Right lobe of liver (tissue), 6 donors: ENCODE results near the gene GRID1. TPM values are rescaled to one million over a fixed set of nuclear protein-coding genes. Genes with fewer than 3 reads are reported as not detected.
A peak's percentile ranks its signal among the peaks of the same experiment; 100 is the strongest.

Experiments used
- ATAC-seq, 4 donors: fragments of 200-7000 bp; cut with Tn5 transposase; one replicate each; pipeline ENCODE4 v1.9.1; 2020; ENCODE audit warnings: mild to moderate bottlenecking in 4 of 4, moderate library complexity in 4 of 4
- DNase-seq, 3 donors: peaks; one replicate each; pipeline ENCODE4 v3.0.0-alpha.2; 2020
- H3K27ac ChIP-seq, 3 donors: fragments of 200-600 bp; one replicate each; pipeline ENCODE4 v1.8.0; 2022
- H3K27me3 ChIP-seq, 2 donors: fragments of 200-600 bp; one replicate each; pipeline ENCODE4 v1.8.0; 2022
- H3K36me3 ChIP-seq, 4 donors: fragments of 200-600 bp; sonication (generic) in 1 of 4; one replicate each; pipeline versions ENCODE4 v1.5.1 to v1.8.0; 2017 to 2022; ENCODE audit warnings: control low read depth in 1 of 4
- H3K4me1 ChIP-seq, 4 donors: fragments of 200-600 bp; sonication (generic) in 1 of 4; one replicate each; pipeline versions ENCODE4 v1.5.1 to v1.8.0; 2017 to 2022; ENCODE audit warnings: control low read depth in 1 of 4
- H3K4me3 ChIP-seq, 3 donors: fragments of 200-600 bp; one replicate each; pipeline ENCODE4 v1.8.0; 2022
- H3K9me3 ChIP-seq, 4 donors: fragments of 200-600 bp; sonication (generic) in 1 of 4; one replicate each; pipeline versions ENCODE4 v1.5.1 to v1.8.0; 2017 to 2022; ENCODE audit warnings: control low read depth in 1 of 4
- POLR2A ChIP-seq: fragments of 450-650 bp; IDR thresholded peaks from one replicate; pipeline ENCODE4 v1.6.1; 2017; ENCODE audit warnings: antibody characterized with exemption, mild to moderate bottlenecking
- WGBS: methylation state at CpG from one replicate; pipeline ENCODE4 v1.1.6; 2018; ENCODE audit warnings: low coverage, low lambda C conversion rate; ENCODE audit not compliant: insufficient coverage; ENCODE audit errors: missing lambda C conversion rate; 5-methylcytosine and 5-hydroxymethylcytosine counted together
- intact Hi-C, 2 donors: fragments of 100-400 bp; cut with DNase I; formaldehyde crosslinking; loops; one replicate each; pipeline versions ENCODE4 v1.11.2 to v1.14.1; 2022
- total RNA-seq, 6 experiments: library from RNA; depleted of rRNA in 2 of 6; stranded (reverse); fragments of >200 nt in 2 of 6; fragmentation: NEBNext Ultra II Directional in 3 of 6; extraction: Animal tissue kit (Norgen Biotek cat#: 25700) in 3 of 6; gene quantifications; one replicate each; pipeline versions ENCODE4 v1.1.0 to v1.2.4, GENCODE V29; 2016 to 2023
- TF ChIP-seq, protein P1 (sequence below), 4 donors: fragments of 200-600 bp in 3 of 4; fragments of 450-650 bp in 1 of 4; IDR thresholded peaks; one replicate each; pipeline versions ENCODE4 v1.5.1 to v1.8.0; 2016 to 2022; ENCODE audit warnings: antibody characterized with exemption in 4 of 4, mild to moderate bottlenecking in 2 of 4
- donor health status: DM: no; HTN: yes; CAD: no.
- donor health status: DM: no; HTN: no; CAD: no.
- donor health status: DM: no; HTN: no; CAD: no.
- donor health status: DM: no; HTN: yes; CAD: no.
- donor health status: DM: no; HTN: yes; CAD: no.

GRID1 gene
- total RNA-seq, 6 experiments from 2014 or later, result 0.05 to 1.9 (median 0.81) TPM

- Histone ChIP-seq H3K27ac (no peak overlapping the region), H3K4me1 (no peaks in the 10 kb centered on the region), H3K27me3 (no peaks in the 10 kb centered on the region), H3K9me3 (no peaks in the 10 kb centered on the region), H3K36me3 (no peaks in the 10 kb centered on the region), H3K4me3 (no peak overlapping the region)
- no peak for TF ChIP-seq POLR2A
- TF ChIP-seq, protein P1, sequence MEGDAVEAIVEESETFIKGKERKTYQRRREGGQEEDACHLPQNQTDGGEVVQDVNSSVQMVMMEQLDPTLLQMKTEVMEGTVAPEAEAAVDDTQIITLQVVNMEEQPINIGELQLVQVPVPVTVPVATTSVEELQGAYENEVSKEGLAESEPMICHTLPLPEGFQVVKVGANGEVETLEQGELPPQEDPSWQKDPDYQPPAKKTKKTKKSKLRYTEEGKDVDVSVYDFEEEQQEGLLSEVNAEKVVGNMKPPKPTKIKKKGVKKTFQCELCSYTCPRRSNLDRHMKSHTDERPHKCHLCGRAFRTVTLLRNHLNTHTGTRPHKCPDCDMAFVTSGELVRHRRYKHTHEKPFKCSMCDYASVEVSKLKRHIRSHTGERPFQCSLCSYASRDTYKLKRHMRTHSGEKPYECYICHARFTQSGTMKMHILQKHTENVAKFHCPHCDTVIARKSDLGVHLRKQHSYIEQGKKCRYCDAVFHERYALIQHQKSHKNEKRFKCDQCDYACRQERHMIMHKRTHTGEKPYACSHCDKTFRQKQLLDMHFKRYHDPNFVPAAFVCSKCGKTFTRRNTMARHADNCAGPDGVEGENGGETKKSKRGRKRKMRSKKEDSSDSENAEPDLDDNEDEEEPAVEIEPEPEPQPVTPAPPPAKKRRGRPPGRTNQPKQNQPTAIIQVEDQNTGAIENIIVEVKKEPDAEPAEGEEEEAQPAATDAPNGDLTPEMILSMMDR (IDR thresholded peaks at IDR 0.05), result no peak
- DNase-seq, result peak in 1 of 3 donors; percentile 31
- no peak for ATAC-seq
- intact Hi-C loops, result no loop called here
- 25% methylated on average over 2 of the region's 8 CpGs for WGBS
Observed at GRCh38 chr10:86331861-86332260, 34.7 kb downstream of the GRID1 start.

- H3K27ac ChIP-seq, result no peak overlapping the region
- no peaks in the 10 kb centered on the region for H3K9me3 ChIP-seq
- ATAC-seq, result no peak
- H3K4me1 ChIP-seq, result no peaks in the 10 kb centered on the region
- no peak overlapping the region for H3K4me3 ChIP-seq
- TF ChIP-seq, protein P1 (IDR thresholded peaks at IDR 0.05), result no peak
- no peak for TF ChIP-seq POLR2A
- no peaks in the 10 kb centered on the region for H3K27me3 ChIP-seq
- no peaks in the 10 kb centered on the region for H3K36me3 ChIP-seq
- 80% methylated on average over 1 of the region's 10 CpGs for WGBS
- peak in 1 of 3 donors; percentile 39 for DNase-seq
- intact Hi-C loops, result no loop called here
Observed at GRCh38 chr10:86330778-86331763, 35.5 kb downstream of the GRID1 start.

- H3K36me3 ChIP-seq, result no peaks in the 10 kb centered on the region
- DNase-seq, result peak in 1 of 3 donors; percentile 29
- H3K27me3 ChIP-seq, result no peaks in the 10 kb centered on the region
- intact Hi-C loops, result no loop called here
- no peak for ATAC-seq
- TF ChIP-seq POLR2A, result no peak
- TF ChIP-seq, protein P1 (IDR thresholded peaks at IDR 0.05), result no peak
- no peaks in the 10 kb centered on the region for H3K9me3 ChIP-seq
- no peak overlapping the region for H3K4me3 ChIP-seq
- no peak overlapping the region for H3K27ac ChIP-seq
- H3K4me1 ChIP-seq, result no peaks in the 10 kb centered on the region
- 64% methylated on average over 9 of the region's 16 CpGs for WGBS
Observed at GRCh38 chr10:86329896-86330680, 36.5 kb downstream of the GRID1 start.

DNA sequence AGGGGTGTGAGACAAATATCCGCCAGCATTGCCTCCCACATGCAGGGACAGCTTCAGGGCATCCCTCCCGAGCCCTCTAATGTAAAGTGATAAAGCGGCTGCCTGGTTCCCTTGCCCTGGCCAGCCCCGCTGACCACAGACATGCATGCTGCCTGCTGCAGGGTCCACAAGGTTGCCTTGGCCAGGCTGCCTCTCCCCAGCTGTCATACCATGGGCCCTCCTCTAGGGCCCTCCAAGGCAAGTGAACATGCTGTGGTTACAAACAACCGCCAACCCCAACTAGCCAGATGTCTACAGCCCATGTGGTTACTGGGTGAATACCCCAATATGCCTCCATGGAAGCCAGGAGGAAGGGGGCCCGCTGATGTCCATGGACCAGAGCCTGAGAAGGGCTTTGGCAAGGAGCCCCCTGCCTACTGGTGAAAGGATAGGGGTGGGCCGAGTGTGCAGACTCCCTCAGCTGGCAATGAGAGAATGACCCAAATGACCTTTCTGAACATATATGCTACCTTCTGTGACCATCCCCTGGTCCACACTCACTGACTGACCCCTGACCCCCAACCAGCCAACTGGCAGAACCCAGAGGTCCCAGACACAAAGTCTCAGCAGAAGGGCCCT is 37.4 kb downstream of the GRID1 start:
- H3K9me3 ChIP-seq, result no peaks in the 10 kb centered on the region
- no peaks in the 10 kb centered on the region for H3K27me3 ChIP-seq
- intact Hi-C loops, result no loop called here
- no peak for TF ChIP-seq POLR2A
- TF ChIP-seq, protein P1 (IDR thresholded peaks at IDR 0.05), result no peak
- WGBS, result 29% methylated on average over 1 of the region's 7 CpGs
- H3K4me1 ChIP-seq, result no peaks in the 10 kb centered on the region
- DNase-seq (peak in 2 of 3 donors; percentile 28 to 33), ATAC-seq (no peak)
- H3K27ac ChIP-seq, result no peak overlapping the region
- H3K36me3 ChIP-seq, result no peaks in the 10 kb centered on the region
- no peak overlapping the region for H3K4me3 ChIP-seq
